Choroid plexus epithelial cell (primary cell): ENCODE data around the gene TMEM150A.
A peak's percentile ranks its signal among the peaks of the same experiment; 100 is the strongest.

ENCODE experiments used
- DNase-seq: peaks from one replicate; pipeline ENCODE4 v3.0.0-alpha.2; 2010; ENCODE audit warnings: low read depth
- H3K4me3 ChIP-seq: 2 replicates; pipeline ENCODE4 v1.5.1; 2011; ENCODE audit warnings: low read depth, mild to moderate bottlenecking, control low read depth, low read length, moderate library complexity
- TF ChIP-seq, protein P1 (sequence below): conservative IDR thresholded peaks from 2 replicates; pipeline ENCODE4 v1.5.1; 2011; ENCODE audit warnings: low read depth, mild to moderate bottlenecking, control low read depth, inconsistent platforms, low read length, moderate library complexity

The TMEM150A gene

DNA sequence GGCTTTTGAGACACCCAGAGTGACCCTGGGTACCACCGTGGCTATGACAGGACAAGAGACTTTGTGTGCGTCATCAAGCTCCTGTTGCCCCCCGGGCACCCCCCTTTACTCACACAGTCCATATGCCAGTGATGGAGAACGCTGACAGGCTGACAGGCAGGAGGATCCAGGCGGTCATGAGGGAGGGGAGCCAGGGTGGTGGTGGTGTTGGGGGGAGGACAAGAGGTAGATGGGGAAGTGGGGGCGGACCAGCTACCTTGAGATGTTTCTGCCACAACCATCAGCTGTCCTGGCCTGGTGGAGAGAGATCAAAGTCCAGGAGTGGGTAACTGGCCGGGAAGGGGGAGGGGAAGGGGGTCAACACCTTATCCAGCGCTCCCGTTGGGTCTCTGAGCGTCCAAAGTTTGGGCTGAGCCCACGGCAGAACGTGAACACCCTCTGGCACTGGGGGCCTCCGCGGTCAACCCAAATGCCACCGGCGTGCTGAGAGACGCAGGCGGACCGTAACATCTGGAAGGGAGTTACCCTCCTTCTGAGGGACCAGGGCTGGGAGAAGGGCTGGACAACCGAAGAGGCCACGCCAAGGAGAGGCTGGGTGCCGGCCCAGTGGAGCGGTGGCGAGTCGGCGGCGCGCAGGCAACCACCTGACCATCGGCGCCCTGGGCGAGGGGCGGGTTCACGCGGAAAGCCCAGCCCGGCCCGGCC, 575 bp downstream of the TMEM150A start:
- TF ChIP-seq, protein P1, sequence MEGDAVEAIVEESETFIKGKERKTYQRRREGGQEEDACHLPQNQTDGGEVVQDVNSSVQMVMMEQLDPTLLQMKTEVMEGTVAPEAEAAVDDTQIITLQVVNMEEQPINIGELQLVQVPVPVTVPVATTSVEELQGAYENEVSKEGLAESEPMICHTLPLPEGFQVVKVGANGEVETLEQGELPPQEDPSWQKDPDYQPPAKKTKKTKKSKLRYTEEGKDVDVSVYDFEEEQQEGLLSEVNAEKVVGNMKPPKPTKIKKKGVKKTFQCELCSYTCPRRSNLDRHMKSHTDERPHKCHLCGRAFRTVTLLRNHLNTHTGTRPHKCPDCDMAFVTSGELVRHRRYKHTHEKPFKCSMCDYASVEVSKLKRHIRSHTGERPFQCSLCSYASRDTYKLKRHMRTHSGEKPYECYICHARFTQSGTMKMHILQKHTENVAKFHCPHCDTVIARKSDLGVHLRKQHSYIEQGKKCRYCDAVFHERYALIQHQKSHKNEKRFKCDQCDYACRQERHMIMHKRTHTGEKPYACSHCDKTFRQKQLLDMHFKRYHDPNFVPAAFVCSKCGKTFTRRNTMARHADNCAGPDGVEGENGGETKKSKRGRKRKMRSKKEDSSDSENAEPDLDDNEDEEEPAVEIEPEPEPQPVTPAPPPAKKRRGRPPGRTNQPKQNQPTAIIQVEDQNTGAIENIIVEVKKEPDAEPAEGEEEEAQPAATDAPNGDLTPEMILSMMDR = no peak
- peak; percentile 59 for DNase-seq
- peak overlapping the region; percentile 96 for H3K4me3 ChIP-seq

DNA sequence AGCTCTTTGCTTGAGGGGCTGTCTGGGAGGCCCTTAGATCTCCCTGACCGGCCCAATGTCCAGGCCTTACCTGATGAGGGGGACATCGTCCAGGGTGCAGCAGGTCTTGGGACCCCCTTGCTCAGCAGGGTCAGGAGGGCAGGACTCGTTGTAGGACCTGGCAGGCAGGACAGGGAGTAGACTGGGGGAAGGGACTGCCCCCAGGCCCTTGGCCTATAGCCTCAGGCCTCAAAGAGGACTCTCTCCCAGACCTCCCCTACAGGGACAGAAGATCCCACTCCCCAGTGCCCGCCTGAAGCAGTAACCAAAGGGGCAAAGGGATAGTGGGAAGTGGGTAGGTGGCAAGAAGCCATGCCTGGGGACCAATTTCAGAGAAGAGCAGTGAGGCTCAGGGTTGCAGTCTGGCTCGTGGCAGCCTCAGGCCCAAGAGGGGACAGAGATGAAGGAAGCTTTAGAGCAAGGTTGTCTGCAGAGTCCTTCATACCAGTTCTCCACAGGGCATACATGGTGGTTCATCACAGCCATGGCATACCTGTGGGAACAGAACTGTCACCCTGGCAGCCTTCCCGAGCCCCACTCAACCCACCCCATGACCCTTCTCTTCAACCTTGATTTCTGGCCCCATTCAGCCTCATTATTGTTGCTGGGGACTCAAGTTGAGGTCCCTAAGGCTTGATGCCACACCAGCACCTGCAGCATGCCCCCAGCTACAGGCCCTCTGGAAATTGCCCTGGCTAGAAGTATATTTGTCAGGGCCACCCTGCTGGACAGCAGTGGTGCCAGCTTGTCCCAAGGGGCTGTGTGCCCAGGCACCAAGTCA, 1.3 kb downstream of the TMEM150A start:
- H3K4me3 ChIP-seq = peak overlapping the region; percentile 96
- TF ChIP-seq, protein P1 = no peak
- no peak for DNase-seq

DNA sequence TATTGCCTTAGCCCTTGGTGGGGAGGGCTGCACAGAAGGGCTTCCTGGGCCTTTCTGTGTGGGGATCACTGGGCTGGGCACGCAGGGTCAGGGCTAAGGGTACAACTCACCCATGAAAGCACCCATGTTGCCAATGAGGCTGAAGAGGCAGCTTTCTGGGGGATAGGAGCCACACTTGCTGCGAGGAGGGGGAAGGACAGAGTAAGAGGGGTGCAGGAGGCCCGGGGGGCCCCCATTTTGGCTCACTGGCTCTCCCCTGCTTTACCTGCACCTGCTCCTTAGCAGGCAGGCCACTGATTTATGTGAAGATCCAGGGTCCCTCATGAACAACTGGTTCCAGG, 2.3 kb downstream of the TMEM150A start:
- TF ChIP-seq, protein P1 = no peak
- H3K4me3 ChIP-seq = no peak overlapping the region
- no peak for DNase-seq

DNA sequence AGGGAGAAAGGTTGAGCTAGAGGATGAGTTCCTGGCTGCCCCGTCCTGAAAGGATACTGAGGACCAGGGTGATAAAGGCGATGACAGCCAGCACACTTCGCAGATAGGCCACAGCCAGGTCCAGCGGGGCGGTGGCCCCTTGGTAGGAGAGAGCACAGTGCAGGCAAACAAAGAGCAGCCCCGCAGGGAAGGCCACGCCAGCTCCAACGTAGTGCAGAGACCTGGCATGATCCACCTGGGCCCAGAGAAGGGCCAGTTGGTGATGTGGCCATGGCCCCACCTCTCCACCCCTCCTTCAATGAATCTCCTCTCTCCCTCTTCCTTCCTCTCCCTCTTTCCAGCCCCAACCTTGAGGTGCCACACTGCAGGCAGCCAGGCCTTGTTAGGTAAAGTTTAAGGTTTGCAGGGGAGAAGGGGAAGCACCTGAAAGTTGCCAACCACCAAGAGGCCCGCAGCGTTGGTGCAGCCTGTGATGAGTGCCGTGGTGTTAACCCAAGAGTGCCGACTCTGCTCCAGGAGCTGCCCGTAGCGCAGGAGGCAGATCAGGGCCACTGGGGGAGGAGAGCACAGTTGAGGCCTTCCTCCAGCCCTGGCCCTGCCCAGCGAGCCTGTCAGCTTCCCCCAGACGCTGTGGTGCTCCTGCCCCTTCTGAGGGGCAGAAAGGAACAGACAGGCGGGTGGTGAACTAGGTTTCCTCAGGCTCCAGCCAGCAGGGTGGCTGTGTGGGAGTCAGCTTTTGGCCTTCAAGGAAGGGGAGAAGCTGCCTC, 2.8 kb downstream of the TMEM150A start:
- no peak overlapping the region for H3K4me3 ChIP-seq
- TF ChIP-seq, protein P1 = no peak
- no peak for DNase-seq

DNA sequence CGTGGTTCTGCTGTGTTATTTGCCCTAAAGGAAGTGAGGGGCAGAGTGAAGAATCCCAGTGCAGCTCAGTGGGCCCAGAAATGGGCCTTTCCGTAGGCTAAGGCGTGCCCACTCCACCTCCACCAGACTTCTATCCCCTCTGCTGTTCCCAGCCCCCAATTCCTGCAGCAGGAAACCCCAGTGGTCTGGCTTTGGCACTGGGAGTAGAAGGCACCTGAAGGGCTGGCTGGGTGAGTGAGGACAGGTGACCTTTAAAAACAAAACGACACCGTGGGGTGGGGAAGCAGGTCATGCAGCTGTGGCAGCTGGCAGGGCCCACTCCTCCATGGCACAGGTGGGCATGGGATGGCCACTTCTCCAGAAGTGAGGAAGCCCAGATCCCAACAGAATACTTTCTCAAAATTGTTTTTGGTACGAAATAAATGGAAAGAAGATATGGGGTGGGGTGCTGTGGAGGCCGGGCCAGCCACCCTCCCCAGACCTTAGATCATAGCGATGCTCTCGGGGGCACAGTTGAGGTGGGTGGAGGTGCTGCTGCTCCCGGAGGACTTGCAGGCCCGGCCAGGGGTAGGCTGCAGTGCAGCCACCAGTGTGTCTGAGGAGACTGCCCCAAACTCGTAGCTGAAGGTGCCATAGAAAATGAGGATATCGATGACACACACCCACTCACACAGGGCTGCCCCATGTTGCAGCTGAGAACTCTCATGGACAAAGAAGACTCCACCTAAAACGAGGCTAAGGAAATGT, 3.7 kb downstream of the TMEM150A start:
- no peak for DNase-seq
- TF ChIP-seq, protein P1 = no peak
- no peak overlapping the region for H3K4me3 ChIP-seq

DNA sequence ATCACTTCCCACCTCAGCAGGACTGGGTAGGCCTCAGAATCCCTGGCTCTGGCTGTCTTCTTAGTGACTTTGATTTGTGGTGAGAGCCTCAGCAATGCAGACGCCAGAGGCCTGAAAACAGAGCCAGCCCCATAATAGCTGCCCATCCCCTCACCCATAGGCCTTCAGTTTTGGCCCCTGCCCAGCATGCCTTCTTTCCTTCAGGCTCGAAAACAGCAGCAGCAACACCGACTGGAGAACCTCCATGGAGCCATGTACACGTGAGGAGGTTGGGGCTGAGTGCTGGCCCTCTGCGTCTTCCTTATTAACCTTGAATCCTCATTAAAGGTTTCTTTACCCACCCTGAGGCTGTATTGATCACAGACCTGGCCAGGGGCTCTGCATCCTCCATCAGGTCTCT, 5.3 kb downstream of the TMEM150A start:
- no peak for DNase-seq
- H3K4me3 ChIP-seq = no peak overlapping the region

More for the DNA sequence above, 5.3 kb downstream of the TMEM150A start:
- TF ChIP-seq, protein P1 = no peak
